WTC11 (cell line): ENCODE results near the gene A1CF.

Experiments
- ATF1 ChIP-seq: sonication (generic); formaldehyde crosslinking; IDR thresholded peaks from 2 replicates; pipeline ENCODE4 v1.8.1; 2023; ENCODE audit warnings: mild to moderate bottlenecking, moderate library complexity, missing genetic modification reagents
- ATF6 ChIP-seq: sonication (generic); formaldehyde crosslinking; IDR thresholded peaks from 2 replicates; pipeline ENCODE4 v1.8.1; 2023; ENCODE audit warnings: mild to moderate bottlenecking, missing genetic modification reagents
- CREB1 ChIP-seq: sonication (generic); formaldehyde crosslinking; IDR thresholded peaks from 2 replicates; pipeline ENCODE4 v1.8.0; 2023; ENCODE audit warnings: mild to moderate bottlenecking, missing genetic modification reagents
- CTCF ChIP-seq: fragments of 200-600 bp; IDR thresholded peaks from 2 replicates; pipeline ENCODE4 v1.8.0; 2022; ENCODE audit warnings: antibody characterized with exemption
- E2F1 ChIP-seq: sonication (generic); formaldehyde crosslinking; IDR thresholded peaks from 2 replicates; pipeline ENCODE4 v1.8.0; 2022; ENCODE audit warnings: mild to moderate bottlenecking, missing genetic modification reagents
- ELF4 ChIP-seq: sonication (generic); formaldehyde crosslinking; IDR thresholded peaks from 2 replicates; pipeline ENCODE4 v1.8.1; 2022; ENCODE audit warnings: low read depth, mild to moderate bottlenecking, moderate library complexity, missing genetic modification reagents
- HMGXB4 ChIP-seq: sonication (generic); formaldehyde crosslinking; IDR thresholded peaks from 2 replicates; pipeline ENCODE4 v1.8.1; 2023; ENCODE audit warnings: mild to moderate bottlenecking, moderate library complexity, missing genetic modification reagents
- NR1H2 ChIP-seq: sonication (generic); formaldehyde crosslinking; IDR thresholded peaks from 2 replicates; pipeline ENCODE4 v1.9.0; 2021; ENCODE audit warnings: mild to moderate bottlenecking, moderate library complexity, missing genetic modification reagents
- PRDM15 ChIP-seq: sonication (generic); formaldehyde crosslinking; IDR thresholded peaks from 2 replicates; pipeline ENCODE4 v1.8.0; 2022; ENCODE audit warnings: missing genetic modification reagents
- SP1 ChIP-seq: sonication (generic); formaldehyde crosslinking; conservative IDR thresholded peaks from 2 replicates; pipeline ENCODE4 v1.8.1; 2022; ENCODE audit warnings: missing genetic modification reagents
- TEAD4 ChIP-seq: sonication (generic); formaldehyde crosslinking; IDR thresholded peaks from 2 replicates; pipeline ENCODE4 v1.8.0; 2022; ENCODE audit warnings: mild to moderate bottlenecking, missing genetic modification reagents
- TP53 ChIP-seq: sonication (generic); formaldehyde crosslinking; IDR thresholded peaks from 2 replicates; pipeline ENCODE4 v1.8.1; 2023; ENCODE audit warnings: mild to moderate bottlenecking, missing genetic modification reagents
- ZBTB43 ChIP-seq: sonication (generic); formaldehyde crosslinking; IDR thresholded peaks from 2 replicates; pipeline ENCODE4 v1.8.1; 2023; ENCODE audit warnings: mild to moderate bottlenecking, missing genetic modification reagents
- ZNF425 ChIP-seq: fragments of 250-450 bp; sonication (Bioruptor Pico); conservative IDR thresholded peaks from 2 replicates; pipeline ENCODE4 v1.9.0; 2021; ENCODE audit warnings: mild to moderate bottlenecking

- TF ChIP-seq ATF1 (CRISPR knock-in tag) (no peak), ATF6 (CRISPR knock-in tag) (no peak), PRDM15 (CRISPR knock-in tag) (no peak), CTCF (no peak), SP1 (CRISPR knock-in tag) (no peak), E2F1 (CRISPR knock-in tag) (no peak), TEAD4 (CRISPR knock-in tag) (no peak), NR1H2 (CRISPR knock-in tag) (no peak), TP53 (CRISPR knock-in tag) (no peak), HMGXB4 (no peak), ZBTB43 (no peak), ELF4 (CRISPR knock-in tag) (no peak), ZNF425 (CRISPR knock-in tag) (no peak), CREB1 (CRISPR knock-in tag) (no peak)
Measured at GRCh38 chr10:50798297-50798696, 87.1 kb downstream of the A1CF start.
